LNCaP clone FGC (cell line): ENCODE results near the gene NFIB.

ENCODE experiments used
- DNase-seq: peaks from one replicate; pipeline ENCODE4 v3.0.0-alpha.2; 2011; ENCODE audit warnings: low read depth
- H3K4me3 ChIP-seq: 2 replicates; pipeline ENCODE4 v1.5.1; 2011; ENCODE audit warnings: mild to moderate bottlenecking, low read depth, low read length, control low read depth
- TF ChIP-seq, protein P1 (sequence below): IDR thresholded peaks from 2 replicates; pipeline ENCODE4 v1.5.1; 2012; ENCODE audit warnings: mild to moderate bottlenecking; ENCODE audit not compliant: control insufficient read depth, insufficient read depth; ENCODE audit errors: extremely low read depth

Gene NFIB

DNA sequence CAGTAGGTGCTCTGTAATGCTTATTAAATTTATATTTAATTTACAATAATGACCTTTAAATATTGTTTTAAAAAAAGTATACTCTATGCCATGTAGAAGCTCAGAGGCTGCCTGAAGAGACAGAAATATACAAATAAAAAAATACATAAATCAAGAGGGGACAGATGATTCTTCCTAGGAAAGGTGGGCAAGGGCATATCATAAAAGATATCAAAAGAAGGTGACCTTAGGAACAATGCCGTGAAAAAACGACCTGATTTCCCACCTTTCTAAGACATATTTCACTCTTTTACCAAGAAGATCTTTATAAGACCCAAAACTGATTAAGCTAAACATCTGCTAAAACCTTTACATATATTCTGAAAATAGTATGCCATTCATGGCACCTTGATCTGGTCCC lies 128.9 kb downstream of the NFIB start:
- DNase-seq, result no peak
- no peak overlapping the region for H3K4me3 ChIP-seq
- TF ChIP-seq, protein P1, sequence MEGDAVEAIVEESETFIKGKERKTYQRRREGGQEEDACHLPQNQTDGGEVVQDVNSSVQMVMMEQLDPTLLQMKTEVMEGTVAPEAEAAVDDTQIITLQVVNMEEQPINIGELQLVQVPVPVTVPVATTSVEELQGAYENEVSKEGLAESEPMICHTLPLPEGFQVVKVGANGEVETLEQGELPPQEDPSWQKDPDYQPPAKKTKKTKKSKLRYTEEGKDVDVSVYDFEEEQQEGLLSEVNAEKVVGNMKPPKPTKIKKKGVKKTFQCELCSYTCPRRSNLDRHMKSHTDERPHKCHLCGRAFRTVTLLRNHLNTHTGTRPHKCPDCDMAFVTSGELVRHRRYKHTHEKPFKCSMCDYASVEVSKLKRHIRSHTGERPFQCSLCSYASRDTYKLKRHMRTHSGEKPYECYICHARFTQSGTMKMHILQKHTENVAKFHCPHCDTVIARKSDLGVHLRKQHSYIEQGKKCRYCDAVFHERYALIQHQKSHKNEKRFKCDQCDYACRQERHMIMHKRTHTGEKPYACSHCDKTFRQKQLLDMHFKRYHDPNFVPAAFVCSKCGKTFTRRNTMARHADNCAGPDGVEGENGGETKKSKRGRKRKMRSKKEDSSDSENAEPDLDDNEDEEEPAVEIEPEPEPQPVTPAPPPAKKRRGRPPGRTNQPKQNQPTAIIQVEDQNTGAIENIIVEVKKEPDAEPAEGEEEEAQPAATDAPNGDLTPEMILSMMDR, result no peak

DNA sequence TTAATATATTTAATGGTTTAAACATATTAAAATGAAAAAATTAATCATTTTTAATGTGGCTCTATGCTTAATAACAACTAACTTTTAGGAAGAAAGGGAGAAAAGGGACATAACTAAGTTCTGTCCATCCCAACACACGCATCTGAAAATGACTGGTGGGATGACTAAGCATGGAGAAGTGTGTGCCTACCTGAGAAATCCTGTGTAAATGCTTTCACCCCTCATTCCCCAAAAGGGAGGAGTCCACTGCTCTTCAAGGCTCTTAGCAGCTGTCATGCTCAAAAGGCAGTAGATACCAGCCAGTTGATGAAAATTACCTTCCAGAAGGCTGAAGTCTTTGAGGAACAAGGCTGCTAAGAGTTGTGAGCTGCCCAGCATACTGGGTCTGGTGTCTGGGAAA lies 130.9 kb downstream of the NFIB start:
- no peak overlapping the region for H3K4me3 ChIP-seq
- no peak for DNase-seq
- TF ChIP-seq, protein P1, result no peak

DNA sequence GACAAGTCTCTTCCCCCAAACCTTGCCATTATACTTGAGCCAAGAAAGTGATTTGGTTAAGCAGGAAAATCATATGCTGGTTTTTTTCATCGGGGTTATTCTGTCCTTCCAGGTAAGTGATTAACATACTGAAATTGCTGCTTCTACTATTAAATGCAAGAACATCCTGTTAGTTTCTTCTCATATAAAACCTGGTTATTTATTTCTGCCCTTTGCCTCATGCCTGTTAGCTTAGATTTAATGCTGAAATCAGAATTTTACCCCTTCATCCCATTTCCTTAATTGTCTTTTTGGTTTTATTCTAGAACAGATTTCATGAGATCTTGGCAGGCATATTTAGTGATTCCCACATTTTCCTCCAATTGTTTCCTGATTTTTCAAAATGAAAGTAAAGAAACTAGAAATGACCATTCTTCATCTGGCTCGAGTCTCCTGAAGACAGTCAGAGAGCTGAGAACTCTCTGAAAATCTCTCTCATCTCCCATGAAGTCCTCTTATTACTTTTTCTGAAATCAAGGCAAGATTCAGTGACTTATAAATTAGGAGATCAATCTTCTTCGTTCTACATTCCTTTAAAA lies 132.9 kb downstream of the NFIB start:
- no peak overlapping the region for H3K4me3 ChIP-seq

DNA sequence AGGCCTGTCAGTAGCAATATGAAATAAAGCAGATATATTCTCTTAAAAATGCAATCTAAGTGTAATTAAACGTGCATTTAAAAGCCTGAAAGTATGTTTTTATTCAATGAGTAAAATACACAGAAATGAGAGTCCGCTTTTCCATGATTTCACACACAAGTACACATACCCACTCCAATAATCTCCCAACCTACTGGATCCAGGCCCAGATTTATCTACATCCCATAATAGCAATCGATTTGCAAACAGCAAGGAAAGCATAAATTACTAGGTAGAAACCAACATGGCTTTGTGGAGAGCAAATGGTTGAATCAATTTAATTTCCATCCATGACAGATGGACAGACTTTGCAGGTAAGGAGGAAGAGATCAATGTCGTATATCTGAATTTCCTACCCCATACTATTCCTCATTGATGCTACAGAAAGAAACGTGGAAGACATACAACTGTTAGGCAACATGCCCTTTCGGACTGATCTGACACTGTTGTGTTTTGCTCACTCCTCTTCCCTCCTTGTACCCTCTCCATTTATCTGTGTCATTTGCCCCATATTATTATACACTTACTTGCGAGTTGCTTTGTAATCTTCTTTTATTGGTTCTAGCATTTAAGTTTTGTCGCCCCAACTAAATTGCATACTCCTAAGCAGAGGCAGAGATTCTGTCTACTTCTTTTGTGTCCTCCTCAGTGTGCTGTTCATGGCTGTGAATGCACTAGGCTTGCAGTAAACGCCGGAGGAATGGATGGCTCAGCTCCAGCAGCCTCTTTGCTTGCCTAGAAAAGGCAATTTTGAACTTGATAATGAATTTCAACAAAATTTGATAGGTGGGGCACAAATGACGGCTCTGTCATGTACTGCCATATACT lies 133.6 kb downstream of the NFIB start:
- DNase-seq, result peak; percentile 17
- TF ChIP-seq, protein P1, result no peak
- no peak overlapping the region for H3K4me3 ChIP-seq

More for the DNA sequence above, 132.9 kb downstream of the NFIB start:
- DNase-seq, result no peak
- TF ChIP-seq, protein P1, result no peak

DNA sequence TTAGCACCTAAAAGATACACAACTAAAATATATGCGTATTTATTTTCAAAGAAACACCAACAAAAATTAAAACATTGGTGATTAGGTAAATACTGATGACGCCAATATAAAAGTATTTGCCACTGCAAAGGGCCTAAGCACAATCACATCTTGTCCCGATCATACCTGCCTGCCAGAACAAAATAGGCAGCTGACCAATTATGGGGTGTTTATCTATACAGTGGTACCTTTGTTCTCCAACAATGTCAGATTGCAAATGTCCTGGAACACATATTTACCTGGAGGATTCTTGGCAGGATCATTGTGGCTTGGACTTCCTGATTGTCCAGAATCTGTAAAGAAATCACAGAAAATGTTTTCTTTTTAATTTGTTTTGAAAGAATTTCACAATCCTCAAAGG lies 134.5 kb downstream of the NFIB start:
- DNase-seq, result peak; percentile 98
- peak overlapping the region; percentile 31; the same call in 1 of the 2 replicates for H3K4me3 ChIP-seq

DNA sequence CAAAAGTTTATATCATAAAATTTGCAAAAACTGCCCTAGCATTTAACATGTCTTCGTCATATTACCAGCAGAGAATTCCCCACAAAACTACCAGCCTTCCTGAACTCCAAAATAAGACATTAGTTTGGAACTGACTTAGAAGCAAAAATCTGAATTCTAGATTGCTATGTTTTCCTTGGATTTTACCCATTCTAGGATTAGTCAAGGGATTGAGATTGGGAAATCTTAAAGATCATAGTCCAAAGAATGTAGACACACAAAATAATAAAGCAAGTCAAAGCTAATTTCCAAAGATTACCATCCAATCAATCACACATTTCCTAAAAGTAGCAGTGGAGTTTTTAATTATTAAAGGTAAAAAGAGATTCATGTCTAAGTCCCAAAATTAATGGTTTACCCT lies 138.2 kb downstream of the NFIB start:
- TF ChIP-seq, protein P1, result no peak
- no peak overlapping the region for H3K4me3 ChIP-seq
- no peak for DNase-seq

More for the DNA sequence above, 134.5 kb downstream of the NFIB start:
- TF ChIP-seq, protein P1, result no peak

DNA sequence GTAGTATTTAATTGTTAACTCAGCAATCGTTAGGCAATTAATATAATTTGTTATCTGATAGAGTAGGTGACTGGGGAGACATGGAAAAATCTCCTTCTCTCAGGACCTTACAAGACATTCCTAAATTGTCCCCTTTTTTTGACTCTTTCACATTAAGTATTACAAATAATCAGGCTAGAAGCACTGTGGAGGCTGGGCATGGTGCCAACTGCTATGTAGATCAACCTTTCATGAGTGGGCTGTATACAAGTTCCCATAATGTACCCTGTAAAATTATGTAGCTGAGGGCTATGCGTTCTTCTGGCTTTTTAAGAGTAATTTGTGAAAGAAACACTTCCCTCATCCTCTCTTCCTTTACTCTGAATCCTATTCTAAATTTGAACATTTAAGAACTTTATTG lies 140.2 kb downstream of the NFIB start:
- TF ChIP-seq, protein P1, result no peak
- H3K4me3 ChIP-seq, result no peak overlapping the region
- no peak for DNase-seq
